Neural crest cell (in vitro differentiated cells): ENCODE results near the gene NELL1. TPM values are rescaled to one million over a fixed set of nuclear protein-coding genes. Genes with fewer than 3 reads are reported as not detected.

Experiments used
- DNase-seq: peaks from one replicate; pipeline ENCODE4 v3.0.0; 2021; ENCODE audit warnings: low read depth, mixed read lengths, low spot score
- H3K27ac Mint-ChIP-seq: one replicate; pipeline ENCODE4 v1.8.0; 2021; ENCODE audit warnings: mild to moderate bottlenecking, mixed read lengths; ENCODE audit not compliant: unreplicated experiment
- H3K27me3 Mint-ChIP-seq: 2 replicates; pipeline ENCODE4 v1.8.0; 2021; ENCODE audit warnings: low read depth, mild to moderate bottlenecking, mixed read lengths
- H3K36me3 Mint-ChIP-seq: 2 replicates; pipeline ENCODE4 v1.8.0; 2021; ENCODE audit warnings: low read depth, mild to moderate bottlenecking, mixed read lengths
- H3K4me1 Mint-ChIP-seq: 2 replicates; pipeline ENCODE4 v1.8.0; 2021; ENCODE audit warnings: mixed read lengths
- H3K4me3 Mint-ChIP-seq: one replicate; pipeline ENCODE4 v1.8.0; 2021; ENCODE audit warnings: mild to moderate bottlenecking, mixed read lengths
- H3K9me3 Mint-ChIP-seq: 2 replicates; pipeline ENCODE4 v1.8.0; 2021; ENCODE audit warnings: mixed read lengths
- CTCF ChIP-seq: fragments of 200-600 bp; sonication (generic); conservative IDR thresholded peaks from 2 replicates; pipeline ENCODE4 v1.5.0; 2021; ENCODE audit warnings: antibody characterized with exemption, mild to moderate bottlenecking
- total RNA-seq: library from RNA; stranded (reverse); gene quantifications from 2 replicates; pipeline ENCODE4 v1.2.1, GENCODE V29; 2021

Gene NELL1
- total RNA-seq, 1 donor from 2014 or later: 0.51 TPM

GRCh38 chr11:20652150-20652806, 17.1 kb upstream of the NELL1 start:
- Mint-ChIP-seq H3K9me3 (no peaks in the 10 kb centered on the region), H3K27ac (no peak overlapping the region), H3K4me3 (no peak overlapping the region), H3K36me3 (no peaks in the 10 kb centered on the region), H3K4me1 (no peaks in the 10 kb centered on the region), H3K27me3 (peaks cover 52% of the 10 kb centered on the region)
- no peak for DNase-seq
- no peak for TF ChIP-seq CTCF

DNA sequence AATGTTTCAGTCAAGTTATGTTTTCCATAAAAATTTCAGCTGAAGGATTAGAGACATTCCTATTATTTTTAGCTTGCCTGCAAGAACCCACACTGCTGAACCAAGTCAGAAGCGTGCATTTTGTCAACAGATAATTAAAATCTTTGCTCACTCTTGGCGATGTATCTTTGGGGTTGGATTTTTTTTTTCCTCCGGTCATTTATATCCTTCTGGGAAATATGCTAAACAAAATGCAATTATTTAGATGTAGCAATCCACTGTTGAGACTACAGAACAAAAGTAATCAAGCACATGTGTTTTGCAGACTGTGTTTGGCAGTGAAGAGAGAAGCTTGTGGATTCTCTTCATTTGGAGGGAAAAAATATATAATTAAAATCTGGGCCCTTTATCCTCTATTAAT, 15.3 kb upstream of the NELL1 start:
- DNase-seq: no peak
- H3K27me3 Mint-ChIP-seq: peaks cover 64% of the 10 kb centered on the region
- TF ChIP-seq CTCF: no peak
- H3K27ac Mint-ChIP-seq: no peak overlapping the region
- no peak overlapping the region for H3K4me3 Mint-ChIP-seq
- no peaks in the 10 kb centered on the region for H3K4me1 Mint-ChIP-seq
- H3K9me3 Mint-ChIP-seq: no peaks in the 10 kb centered on the region
- H3K36me3 Mint-ChIP-seq: no peaks in the 10 kb centered on the region

- no peak for DNase-seq
- H3K9me3 Mint-ChIP-seq: peaks cover 2% of the 10 kb centered on the region
- no peaks in the 10 kb centered on the region for H3K36me3 Mint-ChIP-seq
- TF ChIP-seq CTCF: no peak
- peaks cover 71% of the 10 kb centered on the region for H3K27me3 Mint-ChIP-seq
- no peak overlapping the region for H3K4me3 Mint-ChIP-seq
- H3K4me1 Mint-ChIP-seq: no peaks in the 10 kb centered on the region
- no peak overlapping the region for H3K27ac Mint-ChIP-seq
Observed at GRCh38 chr11:20656901-20657300, 12.5 kb upstream of the NELL1 start.

GRCh38 chr11:20658135-20658534, 11.3 kb upstream of the NELL1 start:
- H3K27me3 Mint-ChIP-seq: peaks cover 70% of the 10 kb centered on the region

DNA sequence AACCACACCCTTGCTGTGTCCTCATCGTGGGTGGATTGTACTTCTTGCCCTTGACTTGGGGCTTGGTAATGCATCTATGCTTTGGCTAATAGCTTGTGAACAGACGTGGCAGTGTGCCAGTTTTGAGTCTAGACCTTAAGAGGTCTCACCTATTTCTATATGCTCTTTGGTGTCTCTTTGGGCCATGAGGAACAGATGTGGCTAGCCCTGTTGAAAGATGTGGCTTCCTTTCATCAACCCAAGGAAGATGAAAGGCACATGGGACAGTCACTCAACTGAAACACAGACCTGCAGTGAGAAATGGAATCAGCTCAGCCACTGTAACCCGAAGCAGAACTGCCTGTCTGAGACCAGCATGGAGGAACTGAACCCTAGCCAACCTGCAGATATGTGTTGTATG, 7.9 kb upstream of the NELL1 start:
- Mint-ChIP-seq H3K27ac (no peak overlapping the region), H3K36me3 (no peaks in the 10 kb centered on the region), H3K4me3 (no peak overlapping the region), H3K9me3 (peaks cover 2% of the 10 kb centered on the region), H3K4me1 (no peaks in the 10 kb centered on the region), H3K27me3 (peaks cover 67% of the 10 kb centered on the region)
- no peak for TF ChIP-seq CTCF
- no peak for DNase-seq

More at GRCh38 chr11:20658135-20658534, 11.3 kb upstream of the NELL1 start:
- Mint-ChIP-seq H3K4me1 (no peaks in the 10 kb centered on the region), H3K9me3 (peaks cover 2% of the 10 kb centered on the region), H3K27ac (no peak overlapping the region), H3K36me3 (no peaks in the 10 kb centered on the region), H3K4me3 (no peak overlapping the region)
- TF ChIP-seq CTCF: no peak
- no peak for DNase-seq
